SK-N-SH (cell line): ENCODE results near the gene MGAT4B. TPM values are rescaled to one million over a fixed set of nuclear protein-coding genes. Genes with fewer than 3 reads are reported as not detected.

Experiments used
- CTCF ChIA-PET: fragments of 300-600, 350-600 bp; formaldehyde crosslinking; extraction: SDS; loops from one replicate; lab custom pipeline; 2021; lab: Yijun Ruan, JAX
- POLR2A ChIA-PET: fragments of 350-600 bp; sonication (Branson Sonifier 250); formaldehyde crosslinking; extraction: SDS; loops from one replicate; lab custom pipeline; 2020; ENCODE audit warnings: antibody characterized with exemption, inconsistent platforms; lab: Yijun Ruan, JAX
- DNase-seq: peaks from one replicate; pipeline ENCODE4 v3.0.0; 2012
- H2AFZ ChIP-seq: fragments of 200-600 bp; sonication (generic); 2 replicates; pipeline ENCODE4 v1.8.1; 2016; ENCODE audit warnings: antibody characterized with exemption, mild to moderate bottlenecking, low read depth
- H3F3A ChIP-seq: fragments of 200-600 bp; sonication (generic); replicated peaks from 2 replicates; pipeline ENCODE3; 2016; ENCODE audit warnings: antibody characterized with exemption, mild to moderate bottlenecking; ENCODE audit not compliant: insufficient read depth
- H3K27ac ChIP-seq, 2 experiments: fragments of 200-500 bp in 1 of 2; fragments of 200-600 bp in 1 of 2; sonication (Bioruptor generic) in 1 of 2; sonication (generic), shearing (Covaris generic) in 1 of 2; 2 replicates each; pipeline versions ENCODE4 v1.5.1 to v1.6.1; 2014 to 2016; ENCODE audit warnings: low read depth in 2 of 2, inconsistent platforms in 1 of 2, low read length in 1 of 2, mild to moderate bottlenecking in 1 of 2, mixed read lengths in 1 of 2
- H3K27me3 ChIP-seq: fragments of 200-600 bp; sonication (generic), shearing (Covaris generic); 2 replicates; pipeline ENCODE4 v1.6.1; 2016; ENCODE audit warnings: mixed run types; ENCODE audit not compliant: insufficient read depth
- H3K36me3 ChIP-seq, 2 experiments: fragments of 200-500 bp in 1 of 2; fragments of 200-600 bp in 1 of 2; sonication (Bioruptor generic) in 1 of 2; sonication (generic) in 1 of 2; replicated peaks in 1 of 2; 2 replicates each; pipeline versions ENCODE3 to v1.5.1; 2014 to 2016; ENCODE audit warnings: low read length in 1 of 2, mild to moderate bottlenecking in 1 of 2; ENCODE audit not compliant: insufficient read depth in 2 of 2, control insufficient read depth in 1 of 2
- H3K4me1 ChIP-seq, 2 experiments: fragments of 200-500 bp in 1 of 2; fragments of 200-600 bp in 1 of 2; sonication (Bioruptor generic) in 1 of 2; sonication (generic), shearing (Covaris generic) in 1 of 2; 2 replicates each; pipeline versions ENCODE4 v1.5.1 to v1.6.1; 2014 to 2016; ENCODE audit warnings: low read depth in 1 of 2, low read length in 1 of 2, mixed run types in 1 of 2; ENCODE audit not compliant: insufficient read depth in 2 of 2, control insufficient read depth in 1 of 2
- H3K4me2 ChIP-seq: fragments of 200-600 bp; sonication (generic), shearing (Covaris generic); 2 replicates; pipeline ENCODE4 v1.6.1; 2017; ENCODE audit warnings: mixed run types
- H3K4me3 ChIP-seq, 2 experiments: fragments of 200-500 bp in 1 of 2; fragments of 200-600 bp in 1 of 2; sonication (Bioruptor generic) in 1 of 2; sonication (generic), shearing (Covaris generic) in 1 of 2; 2 replicates each; pipeline versions ENCODE4 v1.5.1 to v1.8.1; 2014 to 2016; ENCODE audit warnings: low read depth in 2 of 2, inconsistent platforms in 1 of 2, low read length in 1 of 2, mild to moderate bottlenecking in 1 of 2, mixed read lengths in 1 of 2, moderate library complexity in 1 of 2
- H3K79me2 ChIP-seq: fragments of 200-600 bp; sonication (generic); 2 replicates; pipeline ENCODE4 v1.8.1; 2017; ENCODE audit warnings: mild to moderate bottlenecking; ENCODE audit not compliant: insufficient read depth
- H3K9ac ChIP-seq: fragments of 200-600 bp; sonication (generic); 2 replicates; pipeline ENCODE4 v1.6.1; 2017; ENCODE audit warnings: mixed run types
- H3K9me2 ChIP-seq: fragments of 200-600 bp; sonication (generic); 2 replicates; pipeline ENCODE4 v1.6.1; 2017; ENCODE audit warnings: mixed run types
- H3K9me3 ChIP-seq: fragments of 200-600 bp; sonication (generic); 2 replicates; pipeline ENCODE4 v1.6.1; 2017; ENCODE audit warnings: mixed run types, mild to moderate bottlenecking, moderate library complexity
- H4K20me1 ChIP-seq: fragments of 200-600 bp; sonication (generic); 2 replicates; pipeline ENCODE4 v1.6.1; 2017; ENCODE audit warnings: mild to moderate bottlenecking, mixed run types; ENCODE audit not compliant: insufficient read depth
- EZH2phosphoT487 ChIP-seq: fragments of 200-600 bp; sonication (generic); IDR thresholded peaks from 2 replicates; pipeline ENCODE4 v1.6.1; 2017; ENCODE audit warnings: low read depth, mixed run types, mild to moderate bottlenecking, antibody characterized with exemption, moderate library complexity, borderline replicate concordance
- FOXJ3 ChIP-seq: sonication (generic); formaldehyde crosslinking; IDR thresholded peaks from 2 replicates; pipeline ENCODE4 v1.5.1; 2020; ENCODE audit warnings: mild to moderate bottlenecking, missing genetic modification reagents
- IRF3 ChIP-seq: fragments of 150-350 bp; IDR thresholded peaks from 2 replicates; pipeline ENCODE4 v1.6.1; 2016; ENCODE audit warnings: mild to moderate bottlenecking, low read depth, low read length
- NRF1 ChIP-seq: IDR thresholded peaks from 2 replicates; pipeline ENCODE4 v1.6.1; 2012; ENCODE audit warnings: low read depth, mild to moderate bottlenecking, low read length
- POLR2AphosphoS5 ChIP-seq: IDR thresholded peaks from 2 replicates; pipeline ENCODE4 v1.6.1; 2012; ENCODE audit warnings: low read depth, low read length
- RAD21 ChIP-seq: IDR thresholded peaks from 2 replicates; pipeline ENCODE4 v1.6.1; 2012; ENCODE audit warnings: mild to moderate bottlenecking, low read length
- RCOR1 ChIP-seq: fragments of 150-350 bp; IDR thresholded peaks from 2 replicates; pipeline ENCODE4 v1.6.1; 2017; ENCODE audit warnings: antibody characterized with exemption, low read length
- RXRA ChIP-seq: IDR thresholded peaks from 2 replicates; pipeline ENCODE4 v1.4.0; 2012; ENCODE audit warnings: low read depth, mild to moderate bottlenecking, borderline replicate concordance
- SMC3 ChIP-seq: IDR thresholded peaks from 2 replicates; pipeline ENCODE4 v1.6.1; 2012; ENCODE audit warnings: low read depth, low read length, improper control_type of control experiment
- TEAD4 ChIP-seq: IDR thresholded peaks from 2 replicates; pipeline ENCODE4 v1.4.0; 2012; ENCODE audit warnings: mild to moderate bottlenecking, borderline replicate concordance; ENCODE audit not compliant: insufficient read depth
- WGBS: methylation state at CpG from one replicate; pipeline ENCODE4 v1.1.6; 2017; ENCODE audit warnings: low lambda C conversion rate; 5-methylcytosine and 5-hydroxymethylcytosine counted together
- polyA plus RNA-seq, 3 experiments: library from polyadenylated mRNA; depleted of rRNA; stranded (reverse); fragments of >200 nt; gene quantifications; 2 replicates each; pipeline ENCODE4 v1.2.3, GENCODE V29; 2012
- TF ChIP-seq, protein P1 (sequence below): fragments of 200-600 bp; sonication (generic); IDR thresholded peaks from 2 replicates; pipeline ENCODE4 v1.6.1; 2017; ENCODE audit warnings: antibody characterized with exemption, mild to moderate bottlenecking, moderate library complexity

Gene MGAT4B
- polyA plus RNA-seq, 1 of the 3 experiments (the other 2 are of a cell fraction), result 190 TPM

DNA sequence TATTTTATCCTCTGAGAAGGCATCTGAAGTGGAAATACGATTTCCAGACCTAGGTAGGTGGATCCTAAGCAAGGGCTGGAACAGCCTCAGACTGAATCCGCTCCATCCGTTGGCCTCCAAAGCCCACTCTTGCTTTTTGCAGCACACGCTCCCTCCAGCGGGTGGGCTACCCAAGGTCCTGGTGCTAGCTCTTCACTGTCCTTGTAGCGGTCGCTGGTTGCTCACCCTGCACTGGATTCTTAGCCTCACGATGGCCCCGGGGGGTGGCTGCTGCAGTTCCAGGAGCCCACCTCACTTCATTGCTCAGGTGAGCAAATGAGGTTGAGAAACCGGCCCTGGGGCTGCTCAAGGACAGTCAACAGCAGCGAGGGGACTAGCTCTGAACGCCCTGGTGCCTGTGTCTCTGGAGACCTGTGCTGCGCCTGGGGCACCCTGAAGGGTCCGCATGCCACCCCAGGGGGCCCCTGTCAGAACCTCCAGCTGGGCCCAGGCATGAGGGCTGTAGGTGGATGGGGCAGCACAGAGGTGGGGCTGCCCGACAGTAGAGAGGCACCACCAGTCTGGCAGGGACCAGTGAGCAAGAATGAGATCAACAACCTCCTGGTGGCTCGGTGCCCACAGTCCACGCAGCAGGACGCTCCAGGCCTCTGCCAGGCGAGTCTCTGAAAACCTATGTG lies 4.3 kb downstream of the MGAT4B start:
- CTCF ChIA-PET, result interaction anchor here (0.6 to 2.2 kb wide), 11 partner anchors 19 to 390 kb away, joined by 3 to 9 read pairs (median 4); partner anchors contain the start of gene SQSTM1
- no peak overlapping the region for H3K27ac ChIP-seq
- peaks cover 0 to 49% of the 10 kb centered on the region in 2 experiments for H3K36me3 ChIP-seq
- H2AFZ ChIP-seq, result no peak overlapping the region
- no peaks in the 10 kb centered on the region for H3K9me2 ChIP-seq
- no peaks in the 10 kb centered on the region for H3F3A ChIP-seq
- H3K4me2 ChIP-seq, result peak overlapping the region; percentile 44; the same call in 1 of the 2 replicates
- POLR2A ChIA-PET, result no interaction called here
- TF ChIP-seq EZH2phosphoT487, result no peak
- no peak for TF ChIP-seq NRF1
- TF ChIP-seq POLR2AphosphoS5, result no peak
- no peak for TF ChIP-seq RCOR1
- TF ChIP-seq FOXJ3 (CRISPR knock-in tag), result no peak
- TF ChIP-seq TEAD4, result no peak
- TF ChIP-seq IRF3, result no peak
- TF ChIP-seq RAD21, result no peak
- H3K79me2 ChIP-seq, result peaks cover 53% of the 10 kb centered on the region
- peaks cover 37% of the 10 kb centered on the region for H4K20me1 ChIP-seq
- H3K4me3 ChIP-seq, result no peak overlapping the region
- H3K4me1 ChIP-seq, result peaks cover 16 to 23% of the 10 kb centered on the region in 2 experiments; a peak in 3 of 4 replicates
- no peak overlapping the region for H3K9ac ChIP-seq
- H3K27me3 ChIP-seq, result no peaks in the 10 kb centered on the region
- H3K9me3 ChIP-seq, result no peaks in the 10 kb centered on the region
- WGBS, result 91% methylated on average over 11 of the region's 19 CpGs
- no peak for DNase-seq

DNA sequence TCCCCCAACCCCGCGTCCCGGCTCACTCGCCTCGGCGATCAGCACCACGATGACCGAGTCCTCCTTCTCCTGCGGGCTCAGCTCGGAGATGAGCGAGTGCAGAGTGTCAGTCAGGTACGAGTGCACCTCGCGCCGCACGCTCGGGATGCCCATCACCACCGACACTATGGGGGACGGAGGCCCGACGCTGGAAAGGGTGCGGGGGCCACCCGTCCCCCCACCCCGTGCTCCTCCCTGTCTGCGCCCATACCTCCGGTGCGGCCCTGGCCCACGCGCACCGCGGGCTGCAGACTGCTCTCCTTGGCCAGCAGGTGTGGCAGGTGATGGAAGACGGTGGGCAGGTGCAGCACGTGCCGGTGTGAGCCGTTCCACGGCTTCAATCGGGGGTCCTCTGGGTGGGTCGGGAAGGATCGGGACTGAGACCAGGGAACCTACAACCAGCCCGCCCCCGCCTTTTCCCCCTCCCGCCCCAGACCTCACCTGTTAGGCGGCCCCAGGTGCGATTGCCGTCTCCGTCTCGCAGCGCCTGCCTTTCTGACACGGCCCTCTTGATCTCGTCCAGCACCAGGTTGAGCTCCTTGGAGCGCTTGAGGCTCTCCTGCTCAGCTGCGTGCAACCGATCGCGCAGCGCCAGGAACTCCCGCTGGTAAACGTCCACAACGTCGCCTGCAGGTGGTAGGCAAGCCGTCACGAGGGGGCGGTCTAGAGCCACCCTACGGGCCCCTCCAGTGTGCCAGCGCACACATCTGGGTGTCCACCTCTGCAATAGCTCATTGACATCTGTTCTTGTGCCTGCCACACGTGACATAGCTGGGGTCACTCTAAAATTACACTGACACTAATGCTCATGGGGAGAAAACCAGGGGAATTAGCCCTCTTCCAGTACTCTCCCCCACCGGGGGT lies 5.1 kb downstream of the MGAT4B start:
- peaks cover 50% of the 10 kb centered on the region for H3K79me2 ChIP-seq
- peak; percentile 79 for DNase-seq
- peak; percentile 54 for TF ChIP-seq RAD21
- TF ChIP-seq, protein P1, sequence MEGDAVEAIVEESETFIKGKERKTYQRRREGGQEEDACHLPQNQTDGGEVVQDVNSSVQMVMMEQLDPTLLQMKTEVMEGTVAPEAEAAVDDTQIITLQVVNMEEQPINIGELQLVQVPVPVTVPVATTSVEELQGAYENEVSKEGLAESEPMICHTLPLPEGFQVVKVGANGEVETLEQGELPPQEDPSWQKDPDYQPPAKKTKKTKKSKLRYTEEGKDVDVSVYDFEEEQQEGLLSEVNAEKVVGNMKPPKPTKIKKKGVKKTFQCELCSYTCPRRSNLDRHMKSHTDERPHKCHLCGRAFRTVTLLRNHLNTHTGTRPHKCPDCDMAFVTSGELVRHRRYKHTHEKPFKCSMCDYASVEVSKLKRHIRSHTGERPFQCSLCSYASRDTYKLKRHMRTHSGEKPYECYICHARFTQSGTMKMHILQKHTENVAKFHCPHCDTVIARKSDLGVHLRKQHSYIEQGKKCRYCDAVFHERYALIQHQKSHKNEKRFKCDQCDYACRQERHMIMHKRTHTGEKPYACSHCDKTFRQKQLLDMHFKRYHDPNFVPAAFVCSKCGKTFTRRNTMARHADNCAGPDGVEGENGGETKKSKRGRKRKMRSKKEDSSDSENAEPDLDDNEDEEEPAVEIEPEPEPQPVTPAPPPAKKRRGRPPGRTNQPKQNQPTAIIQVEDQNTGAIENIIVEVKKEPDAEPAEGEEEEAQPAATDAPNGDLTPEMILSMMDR, result peak; percentile 30
- peak; percentile 24; the same call in 1 of the 2 replicates for TF ChIP-seq SMC3
- TF ChIP-seq RXRA, result no peak
- TF ChIP-seq, all 33 proteins: peak for 3
- Histone ChIP-seq H3F3A (peaks cover 3% of the 10 kb centered on the region), H3K36me3 (peaks cover 0 to 49% of the 10 kb centered on the region in 2 experiments), H3K9ac (no peak overlapping the region), H2AFZ (no peak overlapping the region), H3K9me2 (no peaks in the 10 kb centered on the region), H3K27ac (no peak overlapping the region), H4K20me1 (peaks cover 37% of the 10 kb centered on the region), H3K27me3 (no peaks in the 10 kb centered on the region), H3K4me2 (no peak overlapping the region), H3K4me1 (peaks cover 16 to 25% of the 10 kb centered on the region in 2 experiments; a peak in 3 of 4 replicates), H3K9me3 (no peaks in the 10 kb centered on the region), H3K4me3 (no peak overlapping the region; a peak in 1 of 4 replicates)
- ChIA-PET CTCF (interaction anchor here (0.6 to 2.2 kb wide), 12 partner anchors 9 to 122 kb away, joined by 3 to 9 read pairs (median 4); partner anchors contain the start of gene SQSTM1), POLR2A (no interaction called here)
- WGBS, result 94% methylated on average over 44 of the region's 67 CpGs
